Loucy (cell line): ENCODE results near the gene HSPA12A.

Experiments
- H2AFZ ChIP-seq: fragments of 200-600 bp; sonication (generic); 2 replicates; pipeline ENCODE4 v1.6.0; 2016; ENCODE audit warnings: antibody characterized with exemption, mild to moderate bottlenecking, low read length, moderate library complexity
- H3F3A ChIP-seq: fragments of 200-600 bp; 2 replicates; pipeline ENCODE4 v1.6.0; 2016; ENCODE audit warnings: antibody characterized with exemption, low read depth, mild to moderate bottlenecking
- H3K27me3 ChIP-seq: fragments of 200-600 bp; sonication (generic); 2 replicates; pipeline ENCODE4 v1.6.1; 2014; ENCODE audit warnings: low read length, mild to moderate bottlenecking; ENCODE audit not compliant: insufficient read depth, poor library complexity, severe bottlenecking
- H3K36me3 ChIP-seq: fragments of 200-600 bp; sonication (generic); 2 replicates; pipeline ENCODE4 v1.6.1; 2016; ENCODE audit warnings: low read length; ENCODE audit not compliant: insufficient read depth
- H3K4me1 ChIP-seq: fragments of 200-600 bp; sonication (generic); 2 replicates; pipeline ENCODE4 v1.5.1; 2014; ENCODE audit warnings: low read length, mild to moderate bottlenecking; ENCODE audit not compliant: insufficient read depth, poor library complexity, severe bottlenecking
- H3K4me2 ChIP-seq: fragments of 200-600 bp; sonication (generic); 2 replicates; pipeline ENCODE4 v1.6.0; 2014; ENCODE audit warnings: antibody characterized with exemption, low read length, low read depth, mild to moderate bottlenecking; ENCODE audit not compliant: poor library complexity, severe bottlenecking
- H3K4me3 ChIP-seq: fragments of 200-600 bp; sonication (generic); 2 replicates; pipeline ENCODE4 v1.5.1; 2014; ENCODE audit warnings: low read length, mild to moderate bottlenecking, mixed read lengths; ENCODE audit not compliant: poor library complexity, severe bottlenecking
- H3K79me2 ChIP-seq: fragments of 200-600 bp; sonication (generic); 2 replicates; pipeline ENCODE4 v1.6.1; 2014; ENCODE audit warnings: low read length; ENCODE audit not compliant: insufficient read depth
- H3K9ac ChIP-seq: fragments of 200-600 bp; sonication (generic); 2 replicates; pipeline ENCODE4 v1.6.0; 2014; ENCODE audit warnings: mild to moderate bottlenecking, low read depth, low read length, moderate library complexity; ENCODE audit not compliant: poor library complexity, severe bottlenecking
- H3K9me2 ChIP-seq: fragments of 200-600 bp; sonication (generic); replicated peaks from 2 replicates; pipeline ENCODE4 v1.6.1; 2016; ENCODE audit warnings: low read depth, low read length, mixed read lengths
- H3K9me3 ChIP-seq: fragments of 200-600 bp; sonication (generic); 2 replicates; pipeline ENCODE4 v1.6.1; 2014; ENCODE audit warnings: mild to moderate bottlenecking, antibody characterized with exemption, low read length, low read depth; ENCODE audit not compliant: insufficient read depth
- H4K20me1 ChIP-seq: fragments of 200-600 bp; sonication (generic); 2 replicates; pipeline ENCODE4 v1.6.0; 2014; ENCODE audit warnings: antibody characterized with exemption, low read length, mild to moderate bottlenecking; ENCODE audit not compliant: insufficient read depth, poor library complexity, severe bottlenecking
- CTCF ChIP-seq: fragments of 200-600 bp; sonication (generic); conservative IDR thresholded peaks from 2 replicates; pipeline ENCODE4 v1.5.1; 2014; ENCODE audit warnings: mild to moderate bottlenecking, antibody characterized with exemption, low read length
- EZH2phosphoT487 ChIP-seq: fragments of 200-600 bp; IDR thresholded peaks from 2 replicates; pipeline ENCODE4 v1.6.1; 2018; ENCODE audit warnings: antibody characterized with exemption, mild to moderate bottlenecking, moderate library complexity, borderline replicate concordance

HSPA12A gene

GRCh38 chr10:116747325-116747724, 5.0 kb upstream of the HSPA12A start:
- H3K9me3 ChIP-seq, result no peaks in the 10 kb centered on the region; the same call in 1 of the 2 replicates

GRCh38 chr10:116744885-116745284, 2.5 kb upstream of the HSPA12A start:
- peaks cover 11% of the 10 kb centered on the region for H3K4me1 ChIP-seq
- no peaks in the 10 kb centered on the region for H3K36me3 ChIP-seq
- H3K4me2 ChIP-seq, result peak overlapping the region; percentile 55
- no peak overlapping the region for H2AFZ ChIP-seq
- no peaks in the 10 kb centered on the region for H3F3A ChIP-seq
- no peaks in the 10 kb centered on the region for H3K27me3 ChIP-seq
- H3K9me2 ChIP-seq, result no peaks in the 10 kb centered on the region
- H4K20me1 ChIP-seq, result no peaks in the 10 kb centered on the region
- no peak for TF ChIP-seq CTCF
- H3K9ac ChIP-seq, result no peak overlapping the region
- peak overlapping the region; percentile 14 for H3K4me3 ChIP-seq
- no peaks in the 10 kb centered on the region; the same call in 1 of the 2 replicates for H3K9me3 ChIP-seq
- H3K79me2 ChIP-seq, result no peaks in the 10 kb centered on the region

More at GRCh38 chr10:116747325-116747724, 5.0 kb upstream of the HSPA12A start:
- Histone ChIP-seq H2AFZ (no peak overlapping the region), H3K9ac (no peak overlapping the region), H3K4me3 (no peak overlapping the region), H3K27me3 (no peaks in the 10 kb centered on the region), H3K79me2 (no peaks in the 10 kb centered on the region), H3K4me2 (no peak overlapping the region), H3K4me1 (peaks cover 11% of the 10 kb centered on the region), H3F3A (no peaks in the 10 kb centered on the region), H3K36me3 (no peaks in the 10 kb centered on the region), H4K20me1 (no peaks in the 10 kb centered on the region), H3K9me2 (no peaks in the 10 kb centered on the region)
- TF ChIP-seq EZH2phosphoT487 (no peak), CTCF (no peak)

- Histone ChIP-seq H3K9ac (no peak overlapping the region), H4K20me1 (no peaks in the 10 kb centered on the region), H3K4me3 (peak overlapping the region; percentile 14), H3K4me2 (peak overlapping the region; percentile 55), H3K79me2 (no peaks in the 10 kb centered on the region), H3K36me3 (no peaks in the 10 kb centered on the region), H3K9me2 (no peaks in the 10 kb centered on the region), H3K27me3 (no peaks in the 10 kb centered on the region), H2AFZ (peak overlapping the region; percentile 17; the same call in 1 of the 2 replicates), H3K4me1 (peaks cover 11% of the 10 kb centered on the region), H3F3A (no peaks in the 10 kb centered on the region), H3K9me3 (no peaks in the 10 kb centered on the region; the same call in 1 of the 2 replicates)
- TF ChIP-seq EZH2phosphoT487 (no peak), CTCF (no peak)
Measured at GRCh38 chr10:116744163-116744753, 1.9 kb upstream of the HSPA12A start.
